SH-SY5Y (cell line): ENCODE measurements around the gene RAPGEF5.
A peak's percentile ranks its signal among the peaks of the same experiment; 100 is the strongest.

Experiments used
- GATA2 ChIP-seq: IDR thresholded peaks from 2 replicates; pipeline ENCODE4 v1.6.1; 2011; ENCODE audit warnings: mild to moderate bottlenecking, low read depth, low read length
- GATA3 ChIP-seq: IDR thresholded peaks from 2 replicates; pipeline ENCODE4 v1.6.1; 2011; ENCODE audit warnings: low read depth, mild to moderate bottlenecking, low read length, moderate library complexity

RAPGEF5 gene

GRCh38 chr7:22181663-22182062, 175.3 kb downstream of the RAPGEF5 start:
- TF ChIP-seq GATA2 = no peak
- no peak for TF ChIP-seq GATA3

- no peak for TF ChIP-seq GATA3
- TF ChIP-seq GATA2 = no peak
Observed at GRCh38 chr7:22179442-22179879, 177.5 kb downstream of the RAPGEF5 start.

GRCh38 chr7:22178735-22179134, 178.2 kb downstream of the RAPGEF5 start:
- TF ChIP-seq GATA3 = no peak
- TF ChIP-seq GATA2 = no peak

GRCh38 chr7:22176791-22177412, 180.1 kb downstream of the RAPGEF5 start:
- TF ChIP-seq GATA3 = no peak
- TF ChIP-seq GATA2 = no peak

GRCh38 chr7:22174574-22174953, 182.4 kb downstream of the RAPGEF5 start:
- TF ChIP-seq GATA2 (no peak), GATA3 (no peak)

GRCh38 chr7:22173685-22174573, 183.0 kb downstream of the RAPGEF5 start:
- TF ChIP-seq GATA3 (no peak), GATA2 (no peak)

GRCh38 chr7:22168129-22168634, 188.8 kb downstream of the RAPGEF5 start:
- TF ChIP-seq GATA3 (no peak), GATA2 (no peak)

GRCh38 chr7:22167482-22167881, 189.5 kb downstream of the RAPGEF5 start:
- TF ChIP-seq GATA3 (no peak), GATA2 (no peak)

GRCh38 chr7:22166928-22167327, 190.0 kb downstream of the RAPGEF5 start:
- TF ChIP-seq GATA3 (no peak), GATA2 (no peak)

- TF ChIP-seq GATA3 (no peak), GATA2 (no peak)
Observed at GRCh38 chr7:22159341-22159740, 197.6 kb downstream of the RAPGEF5 start.

GRCh38 chr7:22157552-22157951, 199.4 kb downstream of the RAPGEF5 start:
- TF ChIP-seq GATA3 = no peak
- no peak for TF ChIP-seq GATA2

- TF ChIP-seq GATA2 = no peak
- TF ChIP-seq GATA3 = no peak
Observed at GRCh38 chr7:22156205-22156604, 200.7 kb downstream of the RAPGEF5 start.

GRCh38 chr7:22154143-22154529, 202.8 kb downstream of the RAPGEF5 start:
- TF ChIP-seq GATA3 = no peak
- TF ChIP-seq GATA2 = no peak

- peak; percentile 82 for TF ChIP-seq GATA2
- peak; percentile 74 for TF ChIP-seq GATA3
Observed at GRCh38 chr7:22153432-22154142, 203.4 kb downstream of the RAPGEF5 start.

GRCh38 chr7:22152690-22153089, 204.3 kb downstream of the RAPGEF5 start:
- TF ChIP-seq GATA2 = no peak
- TF ChIP-seq GATA3 = no peak
